ENCODE data around the gene CRISP1.
"Not testable (repeated sequence)": the region's sequence is repeated elsewhere in the genome, so short reads cannot be mapped to it uniquely, and the experiment has no call there.

The CRISP1 gene

GRCh38 chr6:49866485-49866943, at the start of gene CRISP1:
CRISP1 (minus strand) TSS chr6:49866535; CDS start chr6:49857400, 9,135 bp downstream.
- DNase-seq (ENCODE audit: low read depth) = no peak

- DNase-seq (ENCODE audit: low read depth) = no peak
Observed at GRCh38 chr6:49915035-49915434, 48.7 kb upstream of the CRISP1 start.

GRCh38 chr6:49913636-49914375, 47.5 kb upstream of the CRISP1 start:
- DNase-seq (ENCODE audit: low read depth) = no peak

DNA sequence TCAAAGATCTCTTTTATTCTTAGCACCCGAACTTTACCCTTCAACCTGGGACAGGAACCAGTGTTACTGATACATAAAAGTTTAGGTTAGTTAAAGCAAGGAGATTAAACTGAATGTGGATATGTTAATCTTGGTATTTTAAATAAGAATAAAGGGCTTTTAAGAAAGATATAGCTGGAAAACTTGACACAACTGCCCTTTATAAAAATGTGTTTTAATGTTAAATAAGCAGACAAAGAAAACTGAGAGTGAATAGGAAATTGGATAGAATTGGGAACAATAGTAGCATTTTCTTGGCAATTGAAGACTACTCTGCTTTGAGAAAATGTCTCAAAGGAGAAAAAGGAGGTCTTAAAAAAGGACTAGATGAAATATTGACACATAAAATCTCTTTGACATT, 45.9 kb upstream of the CRISP1 start:
- DNase-seq (ENCODE audit: low read depth) = no peak

DNA sequence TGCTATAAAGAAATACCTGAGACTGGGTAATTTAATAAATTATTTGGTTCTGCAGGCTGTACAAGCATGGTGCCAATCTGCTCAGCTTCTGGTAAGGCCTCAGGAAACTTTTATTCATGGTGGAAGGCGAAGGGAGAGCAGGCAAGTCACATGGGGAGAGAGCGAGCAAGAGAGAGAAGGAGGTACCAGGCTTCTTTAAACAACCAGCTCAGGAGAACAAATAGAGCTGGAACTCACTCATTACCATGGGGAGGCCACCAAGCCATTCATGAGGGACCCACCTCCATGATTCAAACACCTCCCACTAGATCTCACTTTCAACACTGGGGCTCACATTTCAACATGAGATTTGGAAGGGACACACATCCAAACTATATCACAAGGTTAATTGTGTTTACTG, 44.9 kb upstream of the CRISP1 start:
- DNase-seq (ENCODE audit: low read depth) = no peak

DNA sequence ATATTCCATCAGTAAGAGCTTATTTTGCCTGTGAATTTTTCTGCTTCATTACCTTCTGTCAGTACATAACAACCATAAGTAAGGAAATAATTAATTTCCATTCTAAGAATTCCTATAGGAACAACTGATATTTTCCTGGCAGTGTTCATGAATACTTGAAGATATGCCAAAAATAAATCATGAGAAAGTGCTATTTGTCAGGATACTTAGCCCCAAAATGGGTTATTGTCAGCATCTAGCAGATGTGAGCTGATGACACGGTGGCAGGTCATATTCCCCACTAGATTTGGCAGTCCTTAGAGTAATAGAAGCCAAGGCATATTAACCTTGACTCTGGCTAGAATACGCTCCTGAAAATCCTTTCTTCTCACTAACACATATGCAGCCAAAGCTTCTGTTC, 43.2 kb upstream of the CRISP1 start:
- DNase-seq (ENCODE audit: low read depth) = no peak

- no peak for DNase-seq (ENCODE audit: low read depth)
Observed at GRCh38 chr6:49906526-49906925, 40.2 kb upstream of the CRISP1 start.

DNA sequence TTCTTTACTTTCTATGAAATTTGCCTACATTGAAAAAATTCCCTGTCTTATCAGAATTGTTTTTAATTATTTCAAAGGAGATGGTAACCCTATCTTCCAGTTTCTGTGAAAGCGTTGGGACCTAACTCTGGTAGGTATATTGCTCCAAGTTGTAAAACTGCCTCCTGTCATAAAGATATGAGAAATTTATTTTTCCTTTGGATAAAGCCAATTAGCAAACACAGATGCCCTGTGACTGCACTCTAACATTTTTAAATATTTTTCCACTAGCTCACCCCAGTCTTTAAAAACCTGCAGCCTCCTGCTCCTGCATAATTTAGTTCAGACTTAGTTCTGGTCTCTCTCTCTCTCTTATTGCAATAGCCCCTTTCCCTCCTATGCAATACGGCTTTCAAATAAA, 39.0 kb upstream of the CRISP1 start:
- no peak for DNase-seq (ENCODE audit: low read depth)

GRCh38 chr6:49902856-49903255, 36.5 kb upstream of the CRISP1 start:
- no peak for DNase-seq (ENCODE audit: low read depth)

GRCh38 chr6:49898904-49899566, 32.7 kb upstream of the CRISP1 start:
- no peak for DNase-seq (ENCODE audit: low read depth)

GRCh38 chr6:49895553-49895952, 29.2 kb upstream of the CRISP1 start:
- not testable (repeated sequence) for DNase-seq (ENCODE audit: low read depth)

- no peak for DNase-seq (ENCODE audit: low read depth)
Observed at GRCh38 chr6:49892280-49892679, 25.9 kb upstream of the CRISP1 start.

DNA sequence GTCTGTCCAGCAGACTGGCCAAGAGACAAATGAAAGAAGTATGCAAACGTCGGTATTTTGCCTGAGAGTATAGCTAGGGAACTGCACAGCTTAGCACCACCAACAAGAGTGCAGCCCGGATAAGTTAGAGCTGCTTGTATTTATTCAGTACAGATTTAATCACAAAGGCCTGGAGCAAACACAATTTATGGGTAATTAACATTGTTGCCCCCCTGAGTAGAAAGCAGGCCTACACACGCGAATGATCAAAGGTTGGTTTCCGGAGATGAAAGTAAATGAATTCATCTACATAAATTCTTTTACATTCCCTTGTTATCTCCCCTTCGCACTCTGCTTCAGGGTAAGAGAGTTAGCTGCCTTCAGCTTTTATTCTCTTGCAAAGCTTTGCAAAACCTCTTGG, 24.7 kb upstream of the CRISP1 start:
- no peak for DNase-seq (ENCODE audit: low read depth)

- DNase-seq (ENCODE audit: low read depth) = no peak
Observed at GRCh38 chr6:49888742-49889431, 22.6 kb upstream of the CRISP1 start.

DNA sequence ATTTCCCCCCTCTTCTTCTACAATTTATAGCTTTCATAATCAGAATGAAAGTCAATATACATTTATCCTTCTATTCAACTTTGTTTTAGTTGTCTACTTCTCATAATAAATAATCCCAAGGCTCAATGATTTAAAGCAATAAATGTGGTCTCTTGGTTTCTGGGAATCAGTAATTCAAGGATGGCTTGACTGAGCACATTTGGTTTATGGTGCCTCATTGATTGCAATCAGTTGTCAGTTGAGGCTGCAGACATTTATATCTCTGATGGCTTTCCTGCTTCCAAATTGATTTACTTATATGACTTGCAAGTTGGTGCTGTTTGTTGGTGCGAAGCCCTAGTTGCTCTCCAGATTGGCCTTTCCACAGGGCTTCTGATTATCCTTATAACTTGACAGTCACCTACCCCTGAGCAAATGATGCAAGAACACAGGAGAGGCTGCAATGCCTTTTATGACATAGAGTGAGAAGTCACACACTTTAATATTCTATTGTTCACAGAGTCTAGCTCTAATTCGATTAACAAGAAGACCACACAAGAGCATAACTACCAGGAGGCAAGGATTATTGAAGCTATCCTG, 2.7 kb upstream of the CRISP1 start:
- no peak for DNase-seq (ENCODE audit: low read depth)

DNA sequence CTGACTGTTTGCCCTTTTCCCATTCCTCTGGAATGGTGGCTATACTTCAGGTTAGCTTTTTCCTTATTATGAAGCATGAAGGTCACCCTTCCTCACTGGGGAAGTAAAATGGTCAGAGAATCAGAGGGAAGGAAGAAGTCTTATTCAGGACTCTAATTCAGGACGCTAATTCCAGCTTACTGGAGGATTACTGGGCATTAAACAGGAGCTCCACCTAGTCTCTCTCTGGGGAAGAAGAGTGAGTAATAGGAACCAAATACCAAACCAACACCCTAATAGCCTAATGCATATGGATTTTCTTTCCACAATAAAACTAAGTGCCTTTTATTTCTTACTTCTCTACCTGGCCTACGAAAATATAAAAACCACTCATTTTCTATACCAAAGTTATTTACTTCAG, 10.1 kb downstream of the CRISP1 start:
- no peak for DNase-seq (ENCODE audit: low read depth)

- no peak for DNase-seq (ENCODE audit: low read depth)
Observed at GRCh38 chr6:49855221-49855620, 11.1 kb downstream of the CRISP1 start.

DNA sequence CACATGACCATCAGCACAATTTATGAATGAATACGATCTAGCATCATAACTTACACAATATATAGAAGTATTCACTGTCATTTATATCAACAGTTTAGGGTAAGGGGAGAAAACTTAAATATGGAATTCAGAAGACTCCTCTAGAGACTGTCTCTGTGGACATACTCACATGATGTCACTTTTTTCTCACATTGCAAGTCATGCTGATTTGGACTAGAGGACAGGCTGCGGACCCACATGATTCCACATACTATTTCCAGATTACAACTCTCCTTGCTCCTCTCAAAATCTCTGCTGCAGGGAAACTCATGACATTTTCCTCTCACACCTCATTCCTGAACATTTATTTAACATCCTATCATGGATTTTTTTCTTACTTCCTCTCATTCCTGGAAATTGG, 13.4 kb downstream of the CRISP1 start:
- no peak for DNase-seq (ENCODE audit: low read depth)

DNA sequence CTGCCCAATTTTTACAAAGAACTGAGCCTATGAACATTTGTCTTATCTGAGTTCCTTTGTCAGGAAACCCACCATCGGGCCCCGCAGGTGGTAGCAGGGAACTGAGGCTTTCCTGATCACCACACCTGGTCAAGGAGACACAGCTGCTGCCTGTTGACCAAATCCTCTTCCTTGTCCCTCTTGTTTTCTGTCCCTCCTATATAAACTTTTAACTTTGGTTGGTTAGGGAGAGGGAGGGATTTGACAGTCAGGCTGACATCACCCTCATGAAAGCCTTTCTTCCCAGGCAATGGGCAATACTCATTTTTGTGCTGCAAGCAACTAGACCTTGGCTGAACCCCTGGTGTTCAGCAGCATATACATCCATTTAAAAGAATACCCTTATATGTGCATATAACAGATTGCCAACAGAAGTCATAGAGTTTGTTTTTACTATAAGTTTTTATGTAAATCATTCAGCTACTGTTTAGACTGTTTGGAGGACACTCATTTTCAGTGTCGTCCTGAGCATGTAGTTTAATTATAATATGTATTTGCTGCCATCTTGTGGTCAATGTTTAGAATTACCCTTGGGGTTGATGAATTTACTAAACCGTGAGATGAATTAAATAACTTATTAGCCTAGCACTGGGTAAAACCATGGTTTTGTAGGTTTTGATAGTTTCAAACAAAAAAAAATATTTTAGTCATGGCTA, 17.0 kb downstream of the CRISP1 start:
- DNase-seq (ENCODE audit: low read depth) = peak; percentile 29

DNA sequence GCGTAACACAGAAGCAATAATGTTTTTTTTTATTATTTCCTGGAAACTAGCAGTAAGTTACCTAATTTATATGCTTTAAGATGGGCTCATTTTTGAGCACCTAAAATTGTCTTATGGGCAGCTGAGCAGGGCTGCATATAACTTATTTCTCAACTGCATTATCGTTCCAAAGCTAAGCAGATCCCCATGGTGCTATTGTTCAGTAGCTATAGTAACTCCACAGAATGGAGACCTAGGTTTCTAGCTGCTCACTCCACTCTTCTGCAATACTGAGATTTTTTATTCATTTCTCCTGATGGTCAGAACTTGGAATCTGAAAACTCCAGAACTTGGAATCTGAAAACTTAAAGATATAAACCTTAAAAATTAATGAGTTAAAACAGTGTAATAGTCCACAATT, 18.7 kb downstream of the CRISP1 start:
- DNase-seq (ENCODE audit: low read depth) = no peak

DNA sequence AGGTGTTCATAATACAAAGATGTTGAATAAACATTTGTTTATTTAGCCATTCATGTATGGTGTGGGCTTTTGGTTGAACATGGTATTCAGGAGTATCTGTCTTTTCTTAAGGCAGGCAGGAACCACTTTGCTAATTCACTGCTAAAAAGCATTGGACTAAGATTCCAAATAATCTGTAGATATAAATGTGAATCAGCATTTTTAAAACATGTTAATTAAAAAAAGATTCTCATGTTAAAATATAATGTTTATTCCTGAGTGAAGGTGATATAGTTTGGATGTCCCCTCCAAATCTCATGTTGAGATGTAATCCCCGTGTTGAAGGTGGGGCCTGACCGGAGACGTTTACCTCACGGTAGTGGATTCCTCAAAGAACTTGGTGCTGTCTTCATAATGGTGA, 19.3 kb downstream of the CRISP1 start:
- no peak for DNase-seq (ENCODE audit: low read depth)

DNA sequence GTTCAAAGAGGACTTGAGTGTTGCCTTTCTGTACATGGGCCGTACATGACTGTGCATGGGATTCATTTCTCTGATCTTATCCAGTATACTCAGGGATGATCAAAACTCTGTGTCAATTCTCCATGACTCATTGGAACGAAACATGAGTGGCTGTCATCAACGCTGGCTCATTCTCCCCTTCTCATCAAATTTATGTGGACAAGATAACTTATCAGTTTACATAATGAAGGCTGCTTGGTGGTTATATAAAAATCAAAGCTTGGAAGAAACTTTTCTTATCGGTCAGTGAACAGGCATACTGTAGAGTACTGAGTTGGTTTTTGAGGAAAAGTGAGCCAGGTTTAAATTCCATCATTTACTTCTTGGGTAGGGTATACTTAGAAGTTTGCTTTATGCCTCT, 24.9 kb downstream of the CRISP1 start:
- DNase-seq (ENCODE audit: low read depth) = no peak
